Activated T-cell treated with anti-CD3 and anti-CD28 coated beads for 48 hours (primary cell): ENCODE data around the gene RABEPK.
A peak's percentile ranks its signal among the peaks of the same experiment; 100 is the strongest.
"Not testable (repeated sequence)": the region's sequence is repeated elsewhere in the genome, so short reads cannot be mapped to it uniquely, and the experiment has no call there.

ENCODE experiments used
- DNase-seq: peaks from one replicate; pipeline ENCODE4 v3.0.0-alpha.2; 2020; ENCODE audit warnings: low read depth

Gene RABEPK

GRCh38 chr9:125246261-125246667 is 45.9 kb downstream of the RABEPK start:
- no peak for DNase-seq

GRCh38 chr9:125254231-125254630 is 53.9 kb downstream of the RABEPK start:
- no peak for DNase-seq

GRCh38 chr9:125255781-125256391 is 55.5 kb downstream of the RABEPK start:
- DNase-seq: no peak

- DNase-seq: no peak
Measured at GRCh38 chr9:125258160-125258785, 57.9 kb downstream of the RABEPK start.

GRCh38 chr9:125258832-125259534 is 58.6 kb downstream of the RABEPK start:
- no peak for DNase-seq

- DNase-seq: no peak
Measured at GRCh38 chr9:125260561-125260960, 60.2 kb downstream of the RABEPK start.

- DNase-seq: peak; percentile 91
Measured at GRCh38 chr9:125261501-125262293, 61.4 kb downstream of the RABEPK start, which contains the start of gene GAPVD1. Gene GAPVD1 (plus strand): TSS chr9:125261826. CDS start chr9:125298922, 37,096 bp downstream.

- no peak for DNase-seq
Measured at GRCh38 chr9:125262294-125262991, 62.1 kb downstream of the RABEPK start.

- DNase-seq: not testable (repeated sequence)
Measured at GRCh38 chr9:125264068-125264467, 63.7 kb downstream of the RABEPK start.

GRCh38 chr9:125268394-125269013 is 68.2 kb downstream of the RABEPK start:
- no peak for DNase-seq

- no peak for DNase-seq
Measured at GRCh38 chr9:125269014-125269397, 68.7 kb downstream of the RABEPK start.

GRCh38 chr9:125271081-125271480 is 70.7 kb downstream of the RABEPK start:
- no peak for DNase-seq

- no peak for DNase-seq
Measured at GRCh38 chr9:125272697-125273096, 72.4 kb downstream of the RABEPK start.

GRCh38 chr9:125276771-125277170 is 76.4 kb downstream of the RABEPK start:
- no peak for DNase-seq

GRCh38 chr9:125277411-125277810 is 77.1 kb downstream of the RABEPK start:
- DNase-seq: no peak

GRCh38 chr9:125280945-125281344 is 80.6 kb downstream of the RABEPK start:
- no peak for DNase-seq
